ENCODE results near the gene MEMO1. TPM values are rescaled to one million over a fixed set of nuclear protein-coding genes. Genes with fewer than 3 reads are reported as not detected.

Gene MEMO1
- total and polyA plus RNA-seq, 4 donors, result 22.4 to 32.9 (median 27.3) TPM

DNA sequence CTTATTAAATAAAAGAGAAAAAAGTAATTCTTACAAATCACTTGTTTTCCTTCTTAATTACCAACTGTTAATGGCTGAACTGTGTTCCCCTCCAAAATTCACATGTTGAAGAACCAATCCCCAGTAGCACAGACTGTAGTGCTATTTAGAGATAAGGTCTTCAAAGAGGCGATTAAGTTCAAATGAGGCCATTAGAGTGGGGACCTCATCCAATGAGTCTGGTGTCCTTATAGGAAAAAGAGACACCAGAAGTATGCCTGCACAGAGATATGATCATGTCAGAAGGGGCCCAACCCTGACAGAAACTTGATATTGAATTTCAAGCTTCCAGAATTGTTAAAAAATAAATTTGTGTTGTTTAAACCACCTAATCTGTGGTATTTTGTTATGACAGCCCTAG lies 89.8 kb downstream of the MEMO1 start:
- WGBS, result 93% methylated on average over 1 of the region's 1 CpG
- Histone ChIP-seq H3K36me3 (ENCODE audit: control insufficient read depth in 4 of 4, insufficient read depth in 3 of 4, low read depth in 1 of 4, low read length in 3 of 4) (peaks cover 0 to 6% (median 3%) of the 10 kb centered on the region in 4 donors), H3K27me3 (ENCODE audit: control insufficient read depth in 4 of 4, insufficient read depth in 4 of 4, low read length in 3 of 4) (no peaks in the 10 kb centered on the region), H3K27ac (ENCODE audit: low read depth in 1 of 2, low read length in 2 of 2) (no peak overlapping the region), H3K4me1 (ENCODE audit: control insufficient read depth in 4 of 4, insufficient read depth in 4 of 4, low read length in 3 of 4) (no peaks in the 10 kb centered on the region), H3K9me3 (ENCODE audit: control insufficient read depth in 4 of 4, low read length in 3 of 4) (no peaks in the 10 kb centered on the region), H3K4me3 (ENCODE audit: low read depth in 1 of 3, low read length in 3 of 3) (no peak overlapping the region), H3K9ac (ENCODE audit: low read depth in 1 of 2, low read length in 2 of 2) (no peak overlapping the region)
- DNase-seq (ENCODE audit: low spot score), result no peak
- TF ChIP-seq GABPA (IDR thresholded peaks at IDR 0.05 in 1 of 2, conservative IDR thresholded peaks at IDR 0.05 in 1 of 2) (no peak), JUND (IDR thresholded peaks at IDR 0.05) (no peak), ATF3 (IDR thresholded peaks at IDR 0.05) (no peak), EGR1 (IDR thresholded peaks at IDR 0.05; ENCODE audit: low read depth in 2 of 2) (no peak), FOXA1 (IDR thresholded peaks at IDR 0.05) (no peak), SP1 (IDR thresholded peaks at IDR 0.05) (no peak), REST (IDR thresholded peaks at IDR 0.05) (no peak), HNF4G (IDR thresholded peaks at IDR 0.05) (no peak)
- TF ChIP-seq, protein P1, sequence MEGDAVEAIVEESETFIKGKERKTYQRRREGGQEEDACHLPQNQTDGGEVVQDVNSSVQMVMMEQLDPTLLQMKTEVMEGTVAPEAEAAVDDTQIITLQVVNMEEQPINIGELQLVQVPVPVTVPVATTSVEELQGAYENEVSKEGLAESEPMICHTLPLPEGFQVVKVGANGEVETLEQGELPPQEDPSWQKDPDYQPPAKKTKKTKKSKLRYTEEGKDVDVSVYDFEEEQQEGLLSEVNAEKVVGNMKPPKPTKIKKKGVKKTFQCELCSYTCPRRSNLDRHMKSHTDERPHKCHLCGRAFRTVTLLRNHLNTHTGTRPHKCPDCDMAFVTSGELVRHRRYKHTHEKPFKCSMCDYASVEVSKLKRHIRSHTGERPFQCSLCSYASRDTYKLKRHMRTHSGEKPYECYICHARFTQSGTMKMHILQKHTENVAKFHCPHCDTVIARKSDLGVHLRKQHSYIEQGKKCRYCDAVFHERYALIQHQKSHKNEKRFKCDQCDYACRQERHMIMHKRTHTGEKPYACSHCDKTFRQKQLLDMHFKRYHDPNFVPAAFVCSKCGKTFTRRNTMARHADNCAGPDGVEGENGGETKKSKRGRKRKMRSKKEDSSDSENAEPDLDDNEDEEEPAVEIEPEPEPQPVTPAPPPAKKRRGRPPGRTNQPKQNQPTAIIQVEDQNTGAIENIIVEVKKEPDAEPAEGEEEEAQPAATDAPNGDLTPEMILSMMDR (IDR thresholded peaks at IDR 0.05; ENCODE audit: low read depth, low read length, missing input control), result no peak

DNA sequence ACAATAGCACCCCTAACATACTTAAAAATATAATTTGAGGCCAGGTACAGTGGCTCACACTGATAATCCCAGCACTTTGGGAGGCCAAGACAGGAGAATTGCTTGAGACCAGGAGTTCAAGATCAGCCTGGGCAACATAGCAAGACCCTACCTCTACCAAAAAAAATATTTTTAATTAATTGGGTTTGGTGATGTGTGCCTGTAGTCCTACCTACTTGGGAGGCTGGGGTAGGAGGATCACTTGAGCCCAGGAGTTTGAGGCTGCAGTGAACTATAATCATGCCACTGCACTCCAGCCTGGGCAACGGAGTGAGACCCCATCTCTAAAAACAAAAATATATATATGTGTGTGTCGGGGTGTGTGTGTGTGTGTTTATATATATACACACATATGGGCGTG lies 91.3 kb downstream of the MEMO1 start:
- Histone ChIP-seq H3K27me3 (ENCODE audit: control insufficient read depth in 4 of 4, insufficient read depth in 4 of 4, low read length in 3 of 4) (no peaks in the 10 kb centered on the region), H3K4me1 (ENCODE audit: control insufficient read depth in 4 of 4, insufficient read depth in 4 of 4, low read length in 3 of 4) (no peaks in the 10 kb centered on the region), H3K4me3 (ENCODE audit: low read depth in 1 of 3, low read length in 3 of 3) (no peak overlapping the region), H3K27ac (ENCODE audit: low read depth in 1 of 2, low read length in 2 of 2) (no peak overlapping the region), H3K9me3 (ENCODE audit: control insufficient read depth in 4 of 4, low read length in 3 of 4) (no peaks in the 10 kb centered on the region), H3K36me3 (ENCODE audit: control insufficient read depth in 4 of 4, insufficient read depth in 3 of 4, low read depth in 1 of 4, low read length in 3 of 4) (peaks cover 0 to 6% (median 2%) of the 10 kb centered on the region in 4 donors), H3K9ac (ENCODE audit: low read depth in 1 of 2, low read length in 2 of 2) (no peak overlapping the region)
- DNase-seq (ENCODE audit: low spot score), result no peak
- TF ChIP-seq RXRA (IDR thresholded peaks at IDR 0.05) (no peak), ATF3 (IDR thresholded peaks at IDR 0.05) (no peak), HNF4G (IDR thresholded peaks at IDR 0.05) (no peak), RAD21 (IDR thresholded peaks at IDR 0.05) (no peak), TAF1 (conservative IDR thresholded peaks at IDR 0.05) (no peak), HNF4A (conservative IDR thresholded peaks at IDR 0.05) (no peak), SP1 (IDR thresholded peaks at IDR 0.05) (no peak)
- WGBS, result 98% methylated on average over 3 of the region's 3 CpGs

Measured in liver (tissue), 9 donors.